GM12875 (cell line): ENCODE data around the gene SMAD3.

Experiments used
- H3K4me3 ChIP-seq: one replicate; pipeline ENCODE4 v1.5.1; 2011; ENCODE audit warnings: low read depth, low read length, control low read depth
- CTCF ChIP-seq: IDR thresholded peaks from 2 replicates; pipeline ENCODE4 v1.5.1; 2011; ENCODE audit warnings: low read depth, mild to moderate bottlenecking, control low read depth, inconsistent platforms, low read length, moderate library complexity, borderline replicate concordance; ENCODE audit not compliant: insufficient read depth

The SMAD3 gene

GRCh38 chr15:67035886-67036285, 29.5 kb upstream of the SMAD3 start:
- H3K4me3 ChIP-seq: no peak overlapping the region
- no peak for TF ChIP-seq CTCF

GRCh38 chr15:67036775-67037555, 28.4 kb upstream of the SMAD3 start:
- no peak for TF ChIP-seq CTCF

GRCh38 chr15:67037694-67038093, 27.7 kb upstream of the SMAD3 start:
- TF ChIP-seq CTCF: no peak
- no peak overlapping the region for H3K4me3 ChIP-seq

More at GRCh38 chr15:67036775-67037555, 28.4 kb upstream of the SMAD3 start:
- H3K4me3 ChIP-seq: no peak overlapping the region

GRCh38 chr15:67038736-67039135, 26.7 kb upstream of the SMAD3 start:
- H3K4me3 ChIP-seq: no peak overlapping the region
- no peak for TF ChIP-seq CTCF

- no peak overlapping the region for H3K4me3 ChIP-seq
- no peak for TF ChIP-seq CTCF
These were observed 25.9 kb upstream of the SMAD3 start for GRCh38 chr15:67039384-67040075.

GRCh38 chr15:67040277-67040676, 25.1 kb upstream of the SMAD3 start:
- no peak for TF ChIP-seq CTCF

More at GRCh38 chr15:67040277-67040676, 25.1 kb upstream of the SMAD3 start:
- H3K4me3 ChIP-seq: no peak overlapping the region
